Omental fat pad (tissue), 4 donors: Measurements from ENCODE around the gene KCNAB1. TPM values are rescaled to one million over a fixed set of nuclear protein-coding genes. Genes with fewer than 3 reads are reported as not detected.

ENCODE experiments used
- ATAC-seq: fragments of 150-250 bp; one replicate; pipeline ENCODE4 v1.9.1; 2016; ENCODE audit warnings: mild to moderate bottlenecking, moderate library complexity; ENCODE audit not compliant: low FRiP score
- DNase-seq: peaks from one replicate; pipeline ENCODE4 v3.0.0-alpha.2; 2019; ENCODE audit warnings: low spot score
- total RNA-seq, 4 donors: library from RNA; depleted of rRNA; stranded (reverse); fragments of >200 nt; gene quantifications; one replicate each; pipeline ENCODE4 v1.1.0, GENCODE V29; 2016
- TF ChIP-seq, protein P1 (sequence below), 3 donors: fragments of 450-650 bp; IDR thresholded peaks; one replicate each; pipeline ENCODE4 v1.5.1; 2016 to 2017; ENCODE audit warnings: antibody characterized with exemption in 3 of 3, mild to moderate bottlenecking in 3 of 3, moderate library complexity in 2 of 3

The KCNAB1 gene
- total RNA-seq, 4 donors from 2014 or later, result 2.2 to 12.6 (median 5.7) TPM

DNA sequence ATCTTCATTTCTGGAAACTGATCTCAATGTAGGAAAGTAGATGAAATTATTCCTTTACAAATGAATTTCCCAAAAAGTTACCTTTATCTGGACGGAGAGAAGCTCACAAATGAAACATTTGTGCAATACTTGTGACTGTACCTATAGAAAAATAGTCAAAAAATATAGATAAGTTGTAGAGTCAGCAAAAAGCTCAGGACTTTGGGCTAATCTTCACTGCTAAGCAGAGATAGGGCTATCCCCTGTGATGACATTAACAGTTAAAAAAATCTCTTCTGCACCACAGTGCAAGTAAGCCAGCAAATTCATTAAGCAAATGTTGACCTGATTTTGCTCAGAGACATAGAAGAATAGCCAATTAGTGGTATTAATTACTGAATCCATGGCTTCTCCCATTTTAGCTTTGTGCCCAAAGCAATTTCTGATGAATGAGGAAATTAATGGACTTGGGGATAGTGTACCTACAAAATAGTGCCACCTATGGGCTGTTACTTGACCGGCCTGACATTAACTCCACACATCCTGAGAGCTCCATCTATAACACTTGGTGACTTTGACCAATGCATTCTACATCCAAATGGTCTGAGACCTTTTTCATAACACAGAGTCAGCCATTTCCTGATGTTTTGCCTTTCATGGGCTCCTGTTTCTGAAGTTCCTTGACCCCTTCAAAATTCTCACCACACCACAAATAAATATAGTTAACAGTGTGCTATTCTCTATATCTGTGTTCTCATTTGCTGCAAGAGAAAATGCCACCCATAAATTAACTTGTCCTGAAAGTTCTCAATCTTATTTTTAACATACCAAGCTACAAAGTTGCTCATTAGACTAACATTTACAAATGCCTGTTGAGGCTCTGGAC is 329.6 kb downstream of the KCNAB1 start:
- no peak for DNase-seq
- no peak for ATAC-seq
- TF ChIP-seq, protein P1, sequence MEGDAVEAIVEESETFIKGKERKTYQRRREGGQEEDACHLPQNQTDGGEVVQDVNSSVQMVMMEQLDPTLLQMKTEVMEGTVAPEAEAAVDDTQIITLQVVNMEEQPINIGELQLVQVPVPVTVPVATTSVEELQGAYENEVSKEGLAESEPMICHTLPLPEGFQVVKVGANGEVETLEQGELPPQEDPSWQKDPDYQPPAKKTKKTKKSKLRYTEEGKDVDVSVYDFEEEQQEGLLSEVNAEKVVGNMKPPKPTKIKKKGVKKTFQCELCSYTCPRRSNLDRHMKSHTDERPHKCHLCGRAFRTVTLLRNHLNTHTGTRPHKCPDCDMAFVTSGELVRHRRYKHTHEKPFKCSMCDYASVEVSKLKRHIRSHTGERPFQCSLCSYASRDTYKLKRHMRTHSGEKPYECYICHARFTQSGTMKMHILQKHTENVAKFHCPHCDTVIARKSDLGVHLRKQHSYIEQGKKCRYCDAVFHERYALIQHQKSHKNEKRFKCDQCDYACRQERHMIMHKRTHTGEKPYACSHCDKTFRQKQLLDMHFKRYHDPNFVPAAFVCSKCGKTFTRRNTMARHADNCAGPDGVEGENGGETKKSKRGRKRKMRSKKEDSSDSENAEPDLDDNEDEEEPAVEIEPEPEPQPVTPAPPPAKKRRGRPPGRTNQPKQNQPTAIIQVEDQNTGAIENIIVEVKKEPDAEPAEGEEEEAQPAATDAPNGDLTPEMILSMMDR (IDR thresholded peaks at IDR 0.05), result no peak

- TF ChIP-seq, protein P1 (IDR thresholded peaks at IDR 0.05), result no peak
- ATAC-seq, result no peak
- no peak for DNase-seq
Measured at GRCh38 chr3:156455839-156456238, 335.5 kb downstream of the KCNAB1 start.

GRCh38 chr3:156456771-156457224 is 336.4 kb downstream of the KCNAB1 start:
- DNase-seq, result no peak
- ATAC-seq, result no peak

DNA sequence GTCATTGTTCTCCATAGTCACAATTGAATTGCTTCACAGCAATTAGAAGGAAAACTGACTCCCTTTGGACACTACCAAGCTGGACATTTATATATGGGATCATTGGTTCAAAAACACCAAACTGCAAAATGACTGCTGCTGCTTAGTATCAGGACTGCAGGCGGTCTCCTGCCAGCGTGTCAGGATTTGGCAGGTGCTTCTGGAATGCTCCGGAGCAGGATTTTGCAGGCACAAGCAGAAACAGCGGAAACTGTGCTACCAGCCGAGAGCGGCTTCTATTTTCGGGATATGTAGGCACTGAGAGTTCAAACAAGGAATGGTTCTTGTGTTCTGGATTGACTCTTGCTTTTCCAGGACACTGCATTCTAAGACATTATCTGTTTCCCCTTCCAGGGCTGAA is 339.1 kb downstream of the KCNAB1 start:
- ATAC-seq (no peak), DNase-seq (no peak)
- TF ChIP-seq, protein P1 (IDR thresholded peaks at IDR 0.05), result no peak

More at GRCh38 chr3:156456771-156457224, 336.4 kb downstream of the KCNAB1 start:
- TF ChIP-seq, protein P1 (IDR thresholded peaks at IDR 0.05), result no peak

- TF ChIP-seq, protein P1 (IDR thresholded peaks at IDR 0.05), result no peak
- no peak for DNase-seq
- ATAC-seq, result no peak
Measured at GRCh38 chr3:156460206-156460611, 339.8 kb downstream of the KCNAB1 start.

GRCh38 chr3:156461889-156462288 is 341.5 kb downstream of the KCNAB1 start:
- TF ChIP-seq, protein P1 (IDR thresholded peaks at IDR 0.05), result no peak
- no peak for DNase-seq
- no peak for ATAC-seq

- ATAC-seq, result no peak
- TF ChIP-seq, protein P1 (IDR thresholded peaks at IDR 0.05), result no peak
- no peak for DNase-seq
Measured at GRCh38 chr3:156463123-156463522, 342.7 kb downstream of the KCNAB1 start.
